Karpas-422 (cell line): Measurements from ENCODE around the gene DTX4. TPM values are rescaled to one million over a fixed set of nuclear protein-coding genes. Genes with fewer than 3 reads are reported as not detected.

Experiments
- DNase-seq: peaks from one replicate; pipeline ENCODE4 v3.0.0-alpha.2; 2015
- H2AFZ ChIP-seq: fragments of 200-600 bp; sonication (generic); 2 replicates; pipeline ENCODE4 v1.6.1; 2014; ENCODE audit warnings: antibody characterized with exemption, low read length, mixed read lengths
- H3K27ac ChIP-seq: fragments of 200-600 bp; sonication (generic); 2 replicates; pipeline ENCODE4 v1.5.1; 2014; ENCODE audit warnings: mild to moderate bottlenecking, low read length, moderate library complexity
- H3K27me3 ChIP-seq: fragments of 200-600 bp; sonication (generic); 2 replicates; pipeline ENCODE4 v1.6.1; 2014; ENCODE audit warnings: low read length, mixed read lengths
- H3K36me3 ChIP-seq: fragments of 200-600 bp; sonication (generic); 2 replicates; pipeline ENCODE4 v1.6.1; 2014; ENCODE audit warnings: low read length, mixed read lengths; ENCODE audit not compliant: insufficient read depth
- H3K4me1 ChIP-seq: fragments of 200-600 bp; sonication (generic); 2 replicates; pipeline ENCODE4 v1.6.1; 2014; ENCODE audit warnings: mild to moderate bottlenecking, low read length, mixed read lengths
- H3K4me2 ChIP-seq: fragments of 200-600 bp; sonication (generic); 2 replicates; pipeline ENCODE4 v1.6.1; 2014; ENCODE audit warnings: low read length, low read depth, mild to moderate bottlenecking; ENCODE audit not compliant: poor library complexity, severe bottlenecking
- H3K4me3 ChIP-seq: fragments of 200-600 bp; sonication (generic); 2 replicates; pipeline ENCODE4 v1.5.1; 2014; ENCODE audit warnings: mild to moderate bottlenecking, antibody characterized with exemption, low read length, mixed read lengths
- H3K79me2 ChIP-seq: fragments of 200-600 bp; sonication (generic); 2 replicates; pipeline ENCODE4 v1.6.1; 2014; ENCODE audit warnings: mild to moderate bottlenecking, low read length, mixed read lengths
- H3K9ac ChIP-seq: fragments of 200-600 bp; sonication (generic); 2 replicates; pipeline ENCODE4 v1.6.0; 2014; ENCODE audit warnings: low read length
- H3K9me2 ChIP-seq: fragments of 200-600 bp; sonication (generic), shearing (Covaris generic); replicated peaks from 2 replicates; pipeline ENCODE4 v1.6.0; 2014; ENCODE audit warnings: mild to moderate bottlenecking, low read length, moderate library complexity; ENCODE audit not compliant: insufficient read depth
- H3K9me3 ChIP-seq: fragments of 300-700, 200-600 bp; sonication (generic); 2 replicates; pipeline ENCODE4 v1.6.1; 2014; ENCODE audit warnings: low read length, mixed read lengths
- H4K20me1 ChIP-seq: fragments of 200-600 bp; sonication (generic); 2 replicates; pipeline ENCODE4 v1.6.1; 2014; ENCODE audit warnings: mild to moderate bottlenecking, antibody characterized with exemption, low read length, low read depth; ENCODE audit not compliant: insufficient read depth
- total RNA-seq: library from RNA; depleted of rRNA; stranded (reverse); fragments of >200 nt; shearing (Covaris generic); gene quantifications from 2 replicates; pipeline ENCODE4 v1.2.3, GENCODE V29; 2014; ENCODE audit warnings: low replicate concordance

The DTX4 gene
- total RNA-seq, 1 experiment from 2014 or later: 8.4 TPM

DNA sequence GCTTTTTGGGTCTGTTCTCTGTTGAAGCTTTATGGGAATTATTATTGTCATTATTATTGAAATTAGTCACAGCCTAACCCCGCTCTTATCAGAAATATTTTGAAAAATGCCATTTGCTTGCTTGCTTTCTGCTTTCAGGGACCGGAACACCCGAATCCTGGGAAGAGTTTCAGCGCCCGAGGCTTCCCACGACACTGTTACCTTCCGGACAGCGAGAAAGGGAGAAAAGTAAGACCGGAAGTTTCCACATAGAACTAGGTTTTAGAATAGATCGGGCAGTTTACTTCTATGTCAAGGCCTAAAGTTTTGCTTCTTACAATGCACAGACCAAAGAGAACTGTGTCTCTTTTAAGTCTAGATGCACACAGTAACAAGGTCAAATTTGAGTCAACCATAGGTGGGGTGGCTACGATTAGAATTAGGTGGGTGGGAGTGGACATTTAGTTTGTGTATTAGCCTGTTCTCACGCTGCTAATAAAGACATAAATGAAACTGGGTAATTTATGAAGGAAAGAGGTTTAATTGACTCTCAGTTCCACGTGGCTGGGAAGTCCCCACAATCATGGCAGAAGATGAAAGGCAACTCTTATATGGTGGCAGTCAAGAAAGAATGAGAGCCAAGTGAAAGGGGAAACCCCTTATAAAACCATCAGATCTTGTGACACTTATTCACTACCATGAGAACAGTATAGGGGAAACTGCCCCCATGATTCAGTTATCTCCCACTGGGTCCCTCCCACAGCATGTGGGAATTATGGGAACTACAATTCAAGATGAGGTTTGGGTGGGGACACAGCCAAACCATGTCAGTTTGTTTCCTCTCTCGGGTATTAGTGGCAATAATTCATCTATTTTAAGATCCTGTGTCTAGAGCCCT lies 27.9 kb downstream of the DTX4 start:
- Histone ChIP-seq H3K9me3 (no peaks in the 10 kb centered on the region), H3K27me3 (no peaks in the 10 kb centered on the region), H3K27ac (no peak overlapping the region), H3K9me2 (no peaks in the 10 kb centered on the region), H3K4me3 (no peak overlapping the region), H3K4me1 (no peaks in the 10 kb centered on the region), H3K4me2 (no peak overlapping the region), H3K79me2 (no peaks in the 10 kb centered on the region), H3K36me3 (no peaks in the 10 kb centered on the region), H2AFZ (no peak overlapping the region), H3K9ac (no peak overlapping the region), H4K20me1 (no peaks in the 10 kb centered on the region)
- DNase-seq: no peak

DNA sequence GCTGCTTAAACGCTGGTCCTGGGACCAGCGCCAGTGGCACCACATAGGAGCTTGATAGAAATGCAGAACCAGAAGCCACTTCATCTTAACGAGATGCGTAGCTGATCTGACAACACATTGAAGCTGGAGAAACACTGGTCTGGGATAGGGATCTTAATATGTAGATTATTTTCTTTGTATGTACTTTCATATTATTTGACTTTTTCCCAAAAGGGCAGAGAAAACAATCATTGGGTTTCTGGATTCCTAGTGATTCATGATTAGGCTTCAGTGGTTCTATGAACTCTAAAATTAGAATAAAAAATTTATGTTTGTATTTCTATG lies 28.5 kb downstream of the DTX4 start:
- no peaks in the 10 kb centered on the region for H4K20me1 ChIP-seq
- no peaks in the 10 kb centered on the region for H3K4me1 ChIP-seq
- no peaks in the 10 kb centered on the region for H3K36me3 ChIP-seq
- H3K27me3 ChIP-seq: no peaks in the 10 kb centered on the region
- H2AFZ ChIP-seq: no peak overlapping the region
- H3K27ac ChIP-seq: no peak overlapping the region
- no peaks in the 10 kb centered on the region for H3K9me3 ChIP-seq
- H3K4me3 ChIP-seq: no peak overlapping the region
- no peaks in the 10 kb centered on the region for H3K9me2 ChIP-seq
- no peak for DNase-seq
- H3K4me2 ChIP-seq: no peak overlapping the region
- H3K79me2 ChIP-seq: no peaks in the 10 kb centered on the region
- no peak overlapping the region for H3K9ac ChIP-seq

DNA sequence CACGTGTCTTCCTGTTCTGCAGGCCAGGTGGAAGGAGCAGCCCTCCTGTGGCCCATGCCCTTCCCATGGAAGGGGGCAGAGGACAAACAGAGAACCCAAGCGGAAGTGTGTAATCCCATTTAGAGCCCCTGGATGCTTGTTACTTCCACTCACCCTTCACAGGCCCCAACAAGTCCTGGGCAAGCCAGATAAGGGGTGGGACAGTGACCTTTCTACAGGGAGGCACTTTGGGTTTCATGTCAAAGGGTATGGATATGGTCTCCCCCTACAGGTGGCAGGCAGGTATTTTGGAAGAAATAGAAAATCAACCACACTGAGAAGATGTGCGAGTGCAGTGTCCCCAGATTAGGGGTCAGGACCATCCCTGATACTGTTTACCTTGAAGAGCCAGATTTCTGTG lies 29.4 kb downstream of the DTX4 start:
- H3K36me3 ChIP-seq: no peaks in the 10 kb centered on the region
- H3K9me3 ChIP-seq: no peaks in the 10 kb centered on the region
- H3K9ac ChIP-seq: no peak overlapping the region
- no peak overlapping the region for H3K4me2 ChIP-seq
- peak; percentile 60 for DNase-seq
- H3K27me3 ChIP-seq: no peaks in the 10 kb centered on the region
- H4K20me1 ChIP-seq: no peaks in the 10 kb centered on the region
- H3K9me2 ChIP-seq: no peaks in the 10 kb centered on the region
- H3K79me2 ChIP-seq: no peaks in the 10 kb centered on the region
- no peak overlapping the region for H2AFZ ChIP-seq
- H3K4me3 ChIP-seq: no peak overlapping the region
- no peak overlapping the region for H3K27ac ChIP-seq
- no peaks in the 10 kb centered on the region for H3K4me1 ChIP-seq

DNA sequence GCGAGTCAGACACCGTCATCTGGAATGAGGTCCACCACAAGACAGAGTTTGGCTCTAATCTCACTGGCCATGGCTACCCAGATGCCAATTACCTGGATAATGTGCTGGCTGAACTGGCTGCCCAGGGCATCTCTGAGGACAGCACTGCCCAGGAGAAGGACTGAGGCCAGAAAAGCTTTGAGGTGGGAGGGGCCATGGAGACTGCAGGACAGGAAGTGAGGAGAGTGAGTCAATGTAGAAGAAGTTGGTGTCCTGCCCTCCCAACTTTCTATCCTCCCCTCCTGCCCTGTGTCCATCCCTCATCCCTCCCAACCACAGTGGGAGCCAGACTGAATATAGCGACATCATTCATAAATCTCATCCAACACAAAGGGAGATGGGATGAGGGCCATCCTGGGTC lies 32.8 kb downstream of the DTX4 start:
- Histone ChIP-seq H3K4me2 (no peak overlapping the region), H3K27ac (no peak overlapping the region), H3K79me2 (no peaks in the 10 kb centered on the region), H4K20me1 (no peaks in the 10 kb centered on the region), H3K9me3 (no peaks in the 10 kb centered on the region), H3K27me3 (no peaks in the 10 kb centered on the region), H3K4me1 (peaks cover 25% of the 10 kb centered on the region), H3K36me3 (no peaks in the 10 kb centered on the region), H3K4me3 (no peak overlapping the region), H3K9ac (no peak overlapping the region), H2AFZ (no peak overlapping the region), H3K9me2 (no peaks in the 10 kb centered on the region)
- DNase-seq: no peak

DNA sequence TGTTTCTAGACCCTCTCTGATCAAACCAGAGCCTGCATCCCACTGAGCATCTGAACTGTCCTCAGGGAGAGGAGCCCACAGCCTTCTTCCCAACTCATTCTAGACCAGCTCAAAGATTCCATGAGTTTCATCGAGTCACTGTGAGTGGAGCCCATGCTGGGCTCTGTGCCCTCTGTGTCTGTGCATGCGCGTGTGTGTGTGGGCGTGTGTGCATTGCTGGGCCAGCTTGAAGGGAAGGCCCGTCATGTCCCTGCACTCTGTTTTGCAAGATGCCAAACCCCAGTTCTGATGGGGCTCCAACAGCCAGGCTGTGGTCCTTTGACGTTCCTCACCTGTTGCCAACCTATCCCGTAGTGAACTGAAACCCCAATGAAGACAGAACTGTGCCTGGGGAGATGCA lies 33.7 kb downstream of the DTX4 start:
- Histone ChIP-seq H3K27me3 (no peaks in the 10 kb centered on the region), H4K20me1 (no peaks in the 10 kb centered on the region), H3K9ac (no peak overlapping the region), H2AFZ (no peak overlapping the region), H3K4me2 (no peak overlapping the region), H3K4me3 (no peak overlapping the region), H3K27ac (no peak overlapping the region), H3K79me2 (no peaks in the 10 kb centered on the region), H3K9me2 (no peaks in the 10 kb centered on the region), H3K36me3 (no peaks in the 10 kb centered on the region), H3K9me3 (no peaks in the 10 kb centered on the region), H3K4me1 (peaks cover 34% of the 10 kb centered on the region)
- no peak for DNase-seq

DNA sequence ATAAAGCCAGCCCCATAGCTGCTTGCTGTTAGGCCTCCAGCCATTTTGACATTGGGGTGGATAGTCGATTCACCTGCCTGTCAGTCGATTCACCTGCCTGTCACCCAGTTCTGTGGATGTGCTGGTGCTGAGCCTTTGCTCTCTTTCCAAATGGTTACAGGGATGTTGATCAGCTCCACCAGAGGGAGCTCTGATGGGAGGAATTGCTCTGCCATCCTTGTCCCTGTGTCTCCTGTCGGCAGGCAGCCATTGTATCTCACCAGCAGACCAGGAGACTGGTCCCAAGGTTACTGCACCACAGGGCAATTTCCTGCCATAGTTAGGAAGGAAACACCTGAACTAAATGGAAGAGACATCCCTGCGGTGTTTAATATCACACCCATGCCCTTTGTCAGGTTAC lies 34.7 kb downstream of the DTX4 start:
- Histone ChIP-seq H3K79me2 (no peaks in the 10 kb centered on the region), H2AFZ (no peak overlapping the region), H3K9ac (no peak overlapping the region), H3K4me3 (no peak overlapping the region), H3K4me2 (no peak overlapping the region), H3K27me3 (no peaks in the 10 kb centered on the region), H3K9me2 (no peaks in the 10 kb centered on the region), H3K36me3 (no peaks in the 10 kb centered on the region), H3K4me1 (peaks cover 44% of the 10 kb centered on the region), H3K9me3 (no peaks in the 10 kb centered on the region), H3K27ac (no peak overlapping the region), H4K20me1 (no peaks in the 10 kb centered on the region)
- peak; percentile 72 for DNase-seq

DNA sequence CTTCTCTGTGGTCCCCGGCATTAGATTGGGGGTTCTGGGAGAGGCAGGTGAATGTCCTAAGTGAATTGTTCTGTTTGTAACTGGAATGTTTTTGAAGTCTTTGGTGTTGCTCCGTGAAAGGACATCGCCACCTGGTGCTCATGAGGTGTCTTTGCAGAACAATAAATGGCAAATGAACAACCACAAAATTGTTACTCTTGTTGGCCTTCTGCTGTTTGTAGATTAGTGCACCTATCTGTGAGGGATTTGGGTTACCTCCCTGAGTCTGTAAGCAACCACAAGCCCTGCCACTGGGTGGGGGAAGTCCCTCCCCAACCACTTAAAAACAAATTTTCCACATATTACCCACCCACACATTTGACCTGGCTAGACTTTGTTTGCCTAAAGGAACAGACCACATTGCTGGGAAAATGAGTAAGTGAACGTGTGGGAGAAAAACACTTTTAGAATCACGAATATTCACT lies 36.1 kb downstream of the DTX4 start:
- DNase-seq: peak; percentile 79
- no peak overlapping the region for H3K4me3 ChIP-seq
- peaks cover 57% of the 10 kb centered on the region for H3K4me1 ChIP-seq
- H4K20me1 ChIP-seq: no peaks in the 10 kb centered on the region
- H3K9ac ChIP-seq: peak overlapping the region; percentile 38
- H3K36me3 ChIP-seq: no peaks in the 10 kb centered on the region
- H3K79me2 ChIP-seq: no peaks in the 10 kb centered on the region
- no peaks in the 10 kb centered on the region for H3K9me2 ChIP-seq
- peak overlapping the region; percentile 80 for H3K27ac ChIP-seq
- no peaks in the 10 kb centered on the region for H3K9me3 ChIP-seq
- peak overlapping the region; percentile 60 for H3K4me2 ChIP-seq
- no peak overlapping the region for H2AFZ ChIP-seq
- H3K27me3 ChIP-seq: no peaks in the 10 kb centered on the region

DNA sequence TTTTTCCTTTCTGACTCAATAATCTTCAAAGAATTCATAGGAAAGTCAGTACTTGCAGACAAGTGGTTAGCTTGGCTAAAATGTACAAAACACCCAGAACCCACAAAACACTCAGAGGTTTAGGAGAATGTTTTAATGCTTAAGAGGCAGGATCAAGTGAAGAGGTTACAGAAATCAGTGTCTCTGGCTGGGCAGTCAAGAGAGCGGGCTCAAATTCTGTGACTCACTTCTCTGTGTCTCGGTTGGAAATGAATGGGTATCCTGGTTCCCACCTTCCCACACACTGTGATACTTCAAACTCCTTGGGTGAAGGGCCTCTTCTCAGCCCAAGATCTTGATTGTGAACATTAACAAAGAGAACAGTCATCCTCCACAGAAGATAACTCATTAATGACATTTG lies 37.0 kb downstream of the DTX4 start:
- Histone ChIP-seq H3K79me2 (no peaks in the 10 kb centered on the region), H3K9me3 (no peaks in the 10 kb centered on the region), H3K9ac (peak overlapping the region; percentile 55), H3K4me3 (peak overlapping the region; percentile 56; the same call in 1 of the 2 replicates), H3K27me3 (no peaks in the 10 kb centered on the region), H4K20me1 (no peaks in the 10 kb centered on the region), H3K9me2 (no peaks in the 10 kb centered on the region), H3K4me1 (peaks cover 67% of the 10 kb centered on the region), H3K27ac (peak overlapping the region; percentile 80), H2AFZ (no peak overlapping the region), H3K4me2 (peak overlapping the region; percentile 60), H3K36me3 (no peaks in the 10 kb centered on the region)
- DNase-seq: peak; percentile 46
